MM.1S (cell line): ENCODE results near the gene CDRT15.

Experiments
- DNase-seq: peaks from one replicate; pipeline ENCODE4 v3.0.0-alpha.2; 2015
- H2AFZ ChIP-seq: fragments of 300-600 bp; sonication (generic); 2 replicates; pipeline ENCODE4 v1.6.0; 2016; ENCODE audit warnings: antibody characterized with exemption, low read length
- H3F3A ChIP-seq: fragments of 300-600 bp; sonication (generic); 2 replicates; pipeline ENCODE4 v1.6.1; 2016; ENCODE audit warnings: mild to moderate bottlenecking, antibody characterized with exemption, low read length, moderate library complexity, mixed read lengths; ENCODE audit not compliant: insufficient read depth
- H3K27ac ChIP-seq: fragments of 300-600 bp; sonication (generic); 2 replicates; pipeline ENCODE4 v1.5.1; 2016; ENCODE audit warnings: mild to moderate bottlenecking, low read length
- H3K27me3 ChIP-seq: fragments of 300-600 bp; sonication (generic); replicated peaks from 2 replicates; pipeline ENCODE4 v1.6.0; 2016; ENCODE audit warnings: low read length; ENCODE audit not compliant: insufficient read depth
- H3K36me3 ChIP-seq: fragments of 300-600 bp; sonication (generic); replicated peaks from 2 replicates; pipeline ENCODE4 v1.6.1; 2016; ENCODE audit warnings: mild to moderate bottlenecking, low read length, mixed read lengths; ENCODE audit not compliant: insufficient read depth
- H3K4me1 ChIP-seq: fragments of 300-600 bp; sonication (generic); 2 replicates; pipeline ENCODE4 v1.6.1; 2016; ENCODE audit warnings: low read length, mixed read lengths
- H3K4me2 ChIP-seq: fragments of 300-600 bp; sonication (generic); 2 replicates; pipeline ENCODE4 v1.6.0; 2016; ENCODE audit warnings: low read depth, low read length
- H3K4me3 ChIP-seq: fragments of 300-600 bp; sonication (generic); 2 replicates; pipeline ENCODE4 v1.5.1; 2016; ENCODE audit warnings: low read length, mixed read lengths
- H3K79me2 ChIP-seq: fragments of 300-600 bp; sonication (generic); 2 replicates; pipeline ENCODE4 v1.6.1; 2016; ENCODE audit warnings: mixed run types, low read length, mixed read lengths
- H3K9ac ChIP-seq: fragments of 300-600 bp; sonication (generic); 2 replicates; pipeline ENCODE4 v1.6.1; 2016; ENCODE audit warnings: low read length, mixed read lengths
- H3K9me2 ChIP-seq: fragments of 300-600 bp; sonication (generic); replicated peaks from 2 replicates; pipeline ENCODE4 v1.6.1; 2016; ENCODE audit warnings: mild to moderate bottlenecking, low read length, mixed read lengths; ENCODE audit not compliant: insufficient read depth
- H3K9me3 ChIP-seq: fragments of 300-600 bp; sonication (generic); replicated peaks from 2 replicates; pipeline ENCODE4 v1.6.1; 2016; ENCODE audit warnings: mild to moderate bottlenecking, low read length, mixed read lengths; ENCODE audit not compliant: insufficient read depth
- H4K20me1 ChIP-seq: fragments of 300-600 bp; sonication (generic); 2 replicates; pipeline ENCODE4 v1.6.1; 2016; ENCODE audit warnings: mild to moderate bottlenecking, low read length, moderate library complexity, mixed read lengths; ENCODE audit not compliant: insufficient read depth
- EZH2 ChIP-seq: fragments of 300-600 bp; sonication (generic); optimal IDR thresholded peaks from 2 replicates; pipeline ENCODE3; 2017; ENCODE audit warnings: low read depth, mild to moderate bottlenecking, antibody characterized with exemption, low read length, mixed read lengths
- EZH2phosphoT487 ChIP-seq: fragments of 300-600 bp; sonication (generic); IDR thresholded peaks from 2 replicates; pipeline ENCODE4 v1.6.1; 2018; ENCODE audit warnings: antibody characterized with exemption, low read length
- TF ChIP-seq, protein P1 (sequence below): fragments of 300-600 bp; sonication (generic); IDR thresholded peaks from 2 replicates; pipeline ENCODE4 v1.5.1; 2016; ENCODE audit warnings: antibody characterized with exemption, low read length, mixed read lengths

CDRT15 gene

DNA sequence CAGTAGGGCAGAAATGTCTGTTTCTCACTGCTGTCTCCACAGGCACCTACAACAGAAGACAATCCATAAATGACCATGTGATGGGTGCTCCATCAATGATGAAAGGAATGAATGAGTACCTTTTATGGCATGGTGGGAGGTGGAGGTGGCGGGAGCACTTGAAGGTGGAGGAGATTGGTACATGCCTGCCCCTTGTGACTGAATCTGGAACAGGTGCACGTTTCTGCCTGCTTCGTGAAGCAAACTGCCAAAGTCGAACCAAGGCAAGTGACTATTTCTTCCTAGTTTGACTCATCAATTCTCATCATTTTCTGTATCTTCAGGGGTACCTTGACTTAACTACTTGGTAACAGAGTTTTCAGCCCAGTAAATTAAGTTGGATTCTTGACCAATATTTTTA, 25.4 kb downstream of the CDRT15 start:
- DNase-seq = no peak
- Histone ChIP-seq H4K20me1 (no peaks in the 10 kb centered on the region), H3F3A (no peaks in the 10 kb centered on the region), H2AFZ (no peak overlapping the region), H3K9me2 (no peaks in the 10 kb centered on the region), H3K79me2 (no peaks in the 10 kb centered on the region), H3K36me3 (no peaks in the 10 kb centered on the region), H3K9ac (no peak overlapping the region), H3K4me2 (no peak overlapping the region), H3K4me3 (no peak overlapping the region), H3K27me3 (no peaks in the 10 kb centered on the region), H3K9me3 (no peaks in the 10 kb centered on the region), H3K27ac (no peak overlapping the region), H3K4me1 (no peaks in the 10 kb centered on the region)
- TF ChIP-seq, protein P1, sequence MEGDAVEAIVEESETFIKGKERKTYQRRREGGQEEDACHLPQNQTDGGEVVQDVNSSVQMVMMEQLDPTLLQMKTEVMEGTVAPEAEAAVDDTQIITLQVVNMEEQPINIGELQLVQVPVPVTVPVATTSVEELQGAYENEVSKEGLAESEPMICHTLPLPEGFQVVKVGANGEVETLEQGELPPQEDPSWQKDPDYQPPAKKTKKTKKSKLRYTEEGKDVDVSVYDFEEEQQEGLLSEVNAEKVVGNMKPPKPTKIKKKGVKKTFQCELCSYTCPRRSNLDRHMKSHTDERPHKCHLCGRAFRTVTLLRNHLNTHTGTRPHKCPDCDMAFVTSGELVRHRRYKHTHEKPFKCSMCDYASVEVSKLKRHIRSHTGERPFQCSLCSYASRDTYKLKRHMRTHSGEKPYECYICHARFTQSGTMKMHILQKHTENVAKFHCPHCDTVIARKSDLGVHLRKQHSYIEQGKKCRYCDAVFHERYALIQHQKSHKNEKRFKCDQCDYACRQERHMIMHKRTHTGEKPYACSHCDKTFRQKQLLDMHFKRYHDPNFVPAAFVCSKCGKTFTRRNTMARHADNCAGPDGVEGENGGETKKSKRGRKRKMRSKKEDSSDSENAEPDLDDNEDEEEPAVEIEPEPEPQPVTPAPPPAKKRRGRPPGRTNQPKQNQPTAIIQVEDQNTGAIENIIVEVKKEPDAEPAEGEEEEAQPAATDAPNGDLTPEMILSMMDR = no peak
- TF ChIP-seq EZH2phosphoT487 (no peak), EZH2 (no peak)

DNA sequence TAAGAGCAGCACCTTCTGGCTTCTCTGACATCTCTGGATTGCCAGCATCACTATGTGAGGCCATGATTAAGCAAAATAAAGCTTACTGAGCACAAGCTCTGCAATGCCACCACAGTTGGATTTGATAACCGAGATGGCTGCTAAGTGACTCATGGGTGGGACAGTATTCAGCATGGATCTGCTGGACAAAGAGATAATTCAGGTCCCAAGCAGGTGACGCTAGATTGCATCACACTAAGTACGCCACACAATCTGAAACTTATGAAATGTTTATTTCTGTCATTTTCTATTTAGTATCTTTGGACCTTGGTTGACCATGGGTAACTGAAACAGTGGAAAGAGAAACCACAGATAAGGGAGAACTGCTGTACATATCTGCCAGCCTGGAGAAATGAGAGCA, 27.4 kb downstream of the CDRT15 start:
- TF ChIP-seq, protein P1 = no peak
- TF ChIP-seq EZH2 (no peak), EZH2phosphoT487 (no peak)
- Histone ChIP-seq H3F3A (no peaks in the 10 kb centered on the region), H3K27ac (no peak overlapping the region), H3K79me2 (no peaks in the 10 kb centered on the region), H2AFZ (no peak overlapping the region), H3K9me2 (no peaks in the 10 kb centered on the region), H3K9me3 (no peaks in the 10 kb centered on the region), H3K4me1 (no peaks in the 10 kb centered on the region), H4K20me1 (no peaks in the 10 kb centered on the region), H3K27me3 (no peaks in the 10 kb centered on the region), H3K4me3 (no peak overlapping the region), H3K9ac (no peak overlapping the region), H3K36me3 (no peaks in the 10 kb centered on the region), H3K4me2 (no peak overlapping the region)
- DNase-seq = no peak

DNA sequence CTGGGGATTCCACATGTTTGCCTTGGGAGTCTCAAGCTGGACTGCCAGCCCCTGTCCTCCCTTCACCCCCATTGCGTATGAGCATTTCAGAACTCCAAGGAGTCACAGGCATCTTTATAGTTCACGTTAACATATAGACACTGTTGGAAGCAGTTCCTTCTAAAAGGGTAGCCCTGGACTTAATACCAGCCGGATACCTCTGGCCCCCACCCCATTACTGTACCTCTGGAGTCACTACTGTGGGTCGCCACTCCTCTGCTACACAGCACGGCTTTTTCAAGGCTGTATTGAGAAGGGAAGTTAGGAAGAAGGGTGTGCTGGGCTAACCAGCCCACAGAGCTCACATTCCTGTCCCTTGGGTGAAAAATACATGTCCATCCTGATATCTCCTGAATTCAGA, 28.9 kb downstream of the CDRT15 start:
- Histone ChIP-seq H3K4me2 (no peak overlapping the region), H3K27ac (no peak overlapping the region), H3K9ac (no peak overlapping the region), H3F3A (no peaks in the 10 kb centered on the region), H3K9me3 (no peaks in the 10 kb centered on the region), H3K4me3 (no peak overlapping the region), H2AFZ (no peak overlapping the region), H3K36me3 (no peaks in the 10 kb centered on the region), H4K20me1 (no peaks in the 10 kb centered on the region), H3K79me2 (no peaks in the 10 kb centered on the region), H3K27me3 (no peaks in the 10 kb centered on the region), H3K4me1 (no peaks in the 10 kb centered on the region), H3K9me2 (no peaks in the 10 kb centered on the region)
- no peak for DNase-seq
- TF ChIP-seq EZH2phosphoT487 (no peak), EZH2 (no peak)
- TF ChIP-seq, protein P1 = no peak
